Ovary (tissue), 9 donors: ENCODE measurements around the gene CACNA1C. TPM values are rescaled to one million over a fixed set of nuclear protein-coding genes. Genes with fewer than 3 reads are reported as not detected.

Source experiments
- DNase-seq, 5 donors: peaks; one replicate each; pipeline ENCODE4 v3.0.0-alpha.2; 2019 to 2020
- H3K27ac ChIP-seq, 2 donors: fragments of 200-600 bp; one replicate each; pipeline versions ENCODE4 v1.5.1 to v1.8.0; 2019 to 2022
- H3K27me3 ChIP-seq: fragments of 200-600 bp; one replicate; pipeline ENCODE4 v1.8.0; 2022
- H3K36me3 ChIP-seq: fragments of 200-600 bp; sonication (generic); one replicate; pipeline ENCODE4 v1.5.1; 2019
- H3K4me1 ChIP-seq: one replicate; pipeline ENCODE4 v1.8.1; 2013; ENCODE audit warnings: mild to moderate bottlenecking, moderate library complexity; ENCODE audit not compliant: insufficient read depth
- H3K4me3 ChIP-seq: fragments of 200-600 bp; sonication (generic); one replicate; pipeline ENCODE4 v1.5.1; 2017
- H3K9me3 ChIP-seq, 2 donors: fragments of 200-600 bp in 1 of 2; sonication (generic) in 1 of 2; one replicate each; pipeline versions ENCODE4 v1.5.1 to v1.8.1; 2013 to 2019; ENCODE audit warnings: mild to moderate bottlenecking in 1 of 2, moderate library complexity in 1 of 2
- CTCF ChIP-seq, 3 donors: fragments of 450-650 bp in 2 of 3; fragments of 200-600 bp in 1 of 3; IDR thresholded peaks; one replicate each; pipeline versions ENCODE4 v1.5.1 to v1.8.0; 2016 to 2022; ENCODE audit warnings: antibody characterized with exemption in 3 of 3, mild to moderate bottlenecking in 1 of 3
- EP300 ChIP-seq: sonication (generic); formaldehyde crosslinking; IDR thresholded peaks from one replicate; pipeline ENCODE4 v1.6.1; 2017; ENCODE audit warnings: antibody characterized with exemption
- POLR2A ChIP-seq: fragments of 450-650 bp; IDR thresholded peaks from one replicate; pipeline ENCODE4 v1.6.1; 2017; ENCODE audit warnings: antibody characterized with exemption, mild to moderate bottlenecking, moderate library complexity
- WGBS, 3 donors: extraction: QIAGEN DNeasy Blood & Tissue Kit in 1 of 3; methylation state at CpG; one replicate each; pipeline versions ENCODE4 v1.1.5 to v1.1.7; 2013 to 2017; 5-methylcytosine and 5-hydroxymethylcytosine counted together
- intact Hi-C, 4 donors: fragments of 100-400 bp; cut with DNase I; formaldehyde crosslinking; loops; one replicate each; pipeline versions ENCODE4 v1.11.0 to v1.15.1; 2022 to 2023
- polyA plus RNA-seq, 2 donors: library from polyadenylated mRNA; stranded (reverse); fragments of 200-250 nt in 1 of 2; fragments of 350-450 nt in 1 of 2; fragmentation: Illumina TruSeq in 1 of 2; extraction: RNeasy Lipid Tissue Mini Kit (QIAGEN cat#74804) in 1 of 2; gene quantifications; one replicate each; pipeline ENCODE4 v1.2.3, GENCODE V29; 2013 to 2014
- total RNA-seq, 7 donors: library from RNA; depleted of rRNA in 2 of 7; stranded (reverse); fragments of >200 nt in 2 of 7; fragmentation: NEBNext Ultra II Directional in 3 of 7; extraction: Animal tissue kit (Norgen Biotek cat#: 25700) in 3 of 7; gene quantifications; one replicate each; pipeline versions ENCODE4 v1.1.0 to v1.2.4, GENCODE V29; 2016 to 2023
- donor health status: DM: no; HTN: no; CAD: no; lungs with moderate emphysema.
- donor health status: DM: no; HTN: no; CAD: no.
- donor health status: Bipolar disorder and iron deficiency.
- donor health status: DM: yes; HTN: yes; CAD: no.
- donor health status: DM: no; HTN: no; CAD: no.
- donor health status: DM: yes; HTN: yes; CAD: no.

Gene CACNA1C
- total and polyA plus RNA-seq, 9 donors = 2.2 to 8.3 (median 3.7) TPM

GRCh38 chr12:2149091-2149490 lies 96.3 kb downstream of the CACNA1C start:
- H3K27ac ChIP-seq = no peak overlapping the region
- peaks cover 2% of the 10 kb centered on the region for H3K4me1 ChIP-seq
- H3K4me3 ChIP-seq = no peak overlapping the region
- intact Hi-C loops = no loop called here
- WGBS, 3 donors = 80 to 82% (median 81%) methylated on average over 3 of the region's 3 CpGs
- no peaks in the 10 kb centered on the region for H3K36me3 ChIP-seq
- no peak for TF ChIP-seq POLR2A
- TF ChIP-seq EP300 = no peak
- TF ChIP-seq CTCF (IDR thresholded peaks at IDR 0.05) = no peak
- H3K27me3 ChIP-seq = no peaks in the 10 kb centered on the region
- no peaks in the 10 kb centered on the region for H3K9me3 ChIP-seq
- DNase-seq = no peak

GRCh38 chr12:2150833-2151232 lies 98.0 kb downstream of the CACNA1C start:
- no peak overlapping the region for H3K27ac ChIP-seq
- H3K9me3 ChIP-seq = no peaks in the 10 kb centered on the region
- H3K4me3 ChIP-seq = no peak overlapping the region
- peaks cover 5% of the 10 kb centered on the region for H3K4me1 ChIP-seq
- no peaks in the 10 kb centered on the region for H3K27me3 ChIP-seq
- WGBS, 3 donors = 90 to 92% (median 92%) methylated on average over 3 of the region's 3 CpGs
- intact Hi-C loops = no loop called here
- TF ChIP-seq CTCF (IDR thresholded peaks at IDR 0.05) (no peak), EP300 (no peak), POLR2A (no peak)
- DNase-seq = no peak
- no peaks in the 10 kb centered on the region for H3K36me3 ChIP-seq

GRCh38 chr12:2151391-2151790 lies 98.6 kb downstream of the CACNA1C start:
- Histone ChIP-seq H3K27ac (no peak overlapping the region), H3K4me3 (no peak overlapping the region), H3K36me3 (no peaks in the 10 kb centered on the region), H3K9me3 (no peaks in the 10 kb centered on the region), H3K4me1 (peaks cover 5% of the 10 kb centered on the region), H3K27me3 (no peaks in the 10 kb centered on the region)
- intact Hi-C loops = no loop called here
- DNase-seq = no peak
- no peak for TF ChIP-seq POLR2A
- TF ChIP-seq CTCF (IDR thresholded peaks at IDR 0.05) = no peak
- TF ChIP-seq EP300 = no peak
- WGBS, 3 donors = 73 to 86% (median 85%) methylated on average over 5 of the region's 5 CpGs

- peaks cover 5% of the 10 kb centered on the region for H3K4me1 ChIP-seq
- no peak for DNase-seq
- no peak for TF ChIP-seq CTCF (IDR thresholded peaks at IDR 0.05)
- no peak for TF ChIP-seq EP300
- no peak for TF ChIP-seq POLR2A
These were observed 99.3 kb downstream of the CACNA1C start for GRCh38 chr12:2152134-2152533.

GRCh38 chr12:2154050-2154449 lies 101.3 kb downstream of the CACNA1C start:
- intact Hi-C loops = no loop called here
- no peaks in the 10 kb centered on the region for H3K9me3 ChIP-seq
- H3K36me3 ChIP-seq = no peaks in the 10 kb centered on the region
- no peak overlapping the region for H3K4me3 ChIP-seq
- WGBS, 3 donors = 8 to 18% (median 11%) methylated on average over 9 of the region's 9 CpGs
- H3K27ac ChIP-seq = peak overlapping the region in 1 of 2 donors; percentile 20
- DNase-seq = no peak
- TF ChIP-seq POLR2A (no peak), CTCF (IDR thresholded peaks at IDR 0.05) (no peak), EP300 (no peak)
- H3K27me3 ChIP-seq = no peaks in the 10 kb centered on the region
- H3K4me1 ChIP-seq = peaks cover 5% of the 10 kb centered on the region

More at GRCh38 chr12:2152134-2152533, 99.3 kb downstream of the CACNA1C start:
- no peak overlapping the region for H3K27ac ChIP-seq
- intact Hi-C loops = no loop called here
- 96 to 99% (median 98%) methylated on average over 5 of the region's 5 CpGs for WGBS, 3 donors
- no peak overlapping the region for H3K4me3 ChIP-seq
- H3K9me3 ChIP-seq = no peaks in the 10 kb centered on the region
- H3K36me3 ChIP-seq = no peaks in the 10 kb centered on the region
- no peaks in the 10 kb centered on the region for H3K27me3 ChIP-seq
